ENCODE measurements around the gene WRNIP1.

Gene WRNIP1

GRCh38 chr6:2805031-2805430 lies 39.8 kb downstream of the WRNIP1 start:
- no peaks in the 10 kb centered on the region for H3K27me3 ChIP-seq (ENCODE audit: insufficient read depth, low read length, poor library complexity, severe bottlenecking)
- H3K4me3 ChIP-seq (ENCODE audit: low read length, poor library complexity, severe bottlenecking) = no peak overlapping the region
- H3K36me3 ChIP-seq (ENCODE audit: insufficient read depth, low read length) = no peaks in the 10 kb centered on the region
- 0 out of 2 replicates have a peak, but pooled peaks cover 6% of the 10 kb centered on the region for H3F3A ChIP-seq (ENCODE audit: low read depth)
- TF ChIP-seq CTCF (conservative IDR thresholded peaks at IDR 0.05; ENCODE audit: low read length) = no peak
- TF ChIP-seq EZH2phosphoT487 (IDR thresholded peaks at IDR 0.05; ENCODE audit: borderline replicate concordance) = no peak
- H3K79me2 ChIP-seq (ENCODE audit: insufficient read depth, low read length) = no peaks in the 10 kb centered on the region
- peaks cover 44% of the 10 kb centered on the region for H3K4me1 ChIP-seq (ENCODE audit: insufficient read depth, low read length, poor library complexity, severe bottlenecking)
- H4K20me1 ChIP-seq (ENCODE audit: insufficient read depth, low read length, poor library complexity, severe bottlenecking) = no peaks in the 10 kb centered on the region
- no peak overlapping the region for H3K4me2 ChIP-seq (ENCODE audit: low read depth, low read length, poor library complexity, severe bottlenecking)
- H2AFZ ChIP-seq (ENCODE audit: low read length) = no peak overlapping the region
- H3K9ac ChIP-seq (ENCODE audit: low read depth, low read length, poor library complexity, severe bottlenecking) = no peak overlapping the region
- H3K9me2 ChIP-seq (replicated peaks; ENCODE audit: low read depth, low read length) = no peaks in the 10 kb centered on the region
- H3K9me3 ChIP-seq (ENCODE audit: insufficient read depth, low read depth, low read length) = no peaks in the 10 kb centered on the region

- no peaks in the 10 kb centered on the region for H3K9me3 ChIP-seq (ENCODE audit: insufficient read depth, low read depth, low read length)
- peak overlapping the region; percentile 42 for H3K4me2 ChIP-seq (ENCODE audit: low read depth, low read length, poor library complexity, severe bottlenecking)
- H3F3A ChIP-seq (ENCODE audit: low read depth) = 0 out of 2 replicates have a peak, but pooled peaks cover 6% of the 10 kb centered on the region
- H3K27me3 ChIP-seq (ENCODE audit: insufficient read depth, low read length, poor library complexity, severe bottlenecking) = no peaks in the 10 kb centered on the region
- TF ChIP-seq EZH2phosphoT487 (IDR thresholded peaks at IDR 0.05; ENCODE audit: borderline replicate concordance) (no peak), CTCF (conservative IDR thresholded peaks at IDR 0.05; ENCODE audit: low read length) (no peak)
- H3K9me2 ChIP-seq (replicated peaks; ENCODE audit: low read depth, low read length) = no peaks in the 10 kb centered on the region
- H4K20me1 ChIP-seq (ENCODE audit: insufficient read depth, low read length, poor library complexity, severe bottlenecking) = no peaks in the 10 kb centered on the region
- H3K9ac ChIP-seq (ENCODE audit: low read depth, low read length, poor library complexity, severe bottlenecking) = peak overlapping the region; percentile 24
- no peak overlapping the region for H2AFZ ChIP-seq (ENCODE audit: low read length)
- peak overlapping the region; percentile 1 for H3K4me3 ChIP-seq (ENCODE audit: low read length, poor library complexity, severe bottlenecking)
- no peaks in the 10 kb centered on the region for H3K79me2 ChIP-seq (ENCODE audit: insufficient read depth, low read length)
- peaks cover 42% of the 10 kb centered on the region for H3K4me1 ChIP-seq (ENCODE audit: insufficient read depth, low read length, poor library complexity, severe bottlenecking)
- no peaks in the 10 kb centered on the region for H3K36me3 ChIP-seq (ENCODE audit: insufficient read depth, low read length)
These were observed 41.5 kb downstream of the WRNIP1 start for GRCh38 chr6:2806644-2807043.

DNA sequence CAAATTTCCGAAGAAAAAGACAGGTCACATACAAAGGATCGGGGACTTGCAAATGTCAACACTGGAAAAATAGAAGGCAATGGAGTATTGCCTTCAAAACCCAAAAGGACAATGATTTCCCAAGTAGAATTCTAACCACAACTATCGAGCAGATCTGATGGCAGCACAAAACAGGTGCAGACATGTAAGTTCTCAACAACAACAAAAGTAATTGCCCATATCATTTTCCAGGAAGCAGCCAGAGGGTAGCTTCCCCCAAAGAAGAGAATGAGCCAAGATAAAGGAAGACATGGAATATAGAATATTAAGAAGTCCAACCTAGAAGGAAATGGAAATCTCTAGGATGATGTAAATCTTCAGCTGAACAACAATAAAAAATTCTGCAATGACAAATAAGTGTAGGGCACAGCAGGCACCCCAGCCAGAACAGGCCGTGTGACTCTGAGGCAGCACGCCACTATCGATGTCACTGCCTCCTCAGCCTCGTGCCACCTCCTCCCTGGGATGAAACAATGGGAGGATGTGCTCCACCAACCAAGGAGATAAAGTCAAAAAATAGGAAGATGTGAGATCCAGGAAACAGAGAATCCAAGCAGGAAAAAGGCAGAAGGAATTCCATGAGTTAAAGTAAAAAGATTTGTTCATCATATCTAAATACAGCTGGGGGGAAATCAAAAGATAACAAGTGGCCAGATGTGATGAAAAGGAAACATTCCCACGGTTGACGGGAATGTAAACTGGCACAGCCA lies 42.3 kb downstream of the WRNIP1 start:
- H2AFZ ChIP-seq (ENCODE audit: low read length) = no peak overlapping the region
- no peak overlapping the region for H3K4me3 ChIP-seq (ENCODE audit: low read length, poor library complexity, severe bottlenecking)
- no peaks in the 10 kb centered on the region for H3K36me3 ChIP-seq (ENCODE audit: insufficient read depth, low read length)
- no peaks in the 10 kb centered on the region for H3K9me2 ChIP-seq (replicated peaks; ENCODE audit: low read depth, low read length)
- H3F3A ChIP-seq (ENCODE audit: low read depth) = 0 out of 2 replicates have a peak, but pooled peaks cover 6% of the 10 kb centered on the region
- peak overlapping the region; percentile 42 for H3K4me2 ChIP-seq (ENCODE audit: low read depth, low read length, poor library complexity, severe bottlenecking)
- H3K9me3 ChIP-seq (ENCODE audit: insufficient read depth, low read depth, low read length) = no peaks in the 10 kb centered on the region
- H3K4me1 ChIP-seq (ENCODE audit: insufficient read depth, low read length, poor library complexity, severe bottlenecking) = peaks cover 42% of the 10 kb centered on the region
- peak overlapping the region; percentile 24 for H3K9ac ChIP-seq (ENCODE audit: low read depth, low read length, poor library complexity, severe bottlenecking)
- H3K27me3 ChIP-seq (ENCODE audit: insufficient read depth, low read length, poor library complexity, severe bottlenecking) = no peaks in the 10 kb centered on the region
- H3K79me2 ChIP-seq (ENCODE audit: insufficient read depth, low read length) = no peaks in the 10 kb centered on the region
- TF ChIP-seq EZH2phosphoT487 (IDR thresholded peaks at IDR 0.05; ENCODE audit: borderline replicate concordance) (no peak), CTCF (conservative IDR thresholded peaks at IDR 0.05; ENCODE audit: low read length) (no peak)
- no peaks in the 10 kb centered on the region for H4K20me1 ChIP-seq (ENCODE audit: insufficient read depth, low read length, poor library complexity, severe bottlenecking)
